ENCODE results near the gene APBA2.

The APBA2 gene

DNA sequence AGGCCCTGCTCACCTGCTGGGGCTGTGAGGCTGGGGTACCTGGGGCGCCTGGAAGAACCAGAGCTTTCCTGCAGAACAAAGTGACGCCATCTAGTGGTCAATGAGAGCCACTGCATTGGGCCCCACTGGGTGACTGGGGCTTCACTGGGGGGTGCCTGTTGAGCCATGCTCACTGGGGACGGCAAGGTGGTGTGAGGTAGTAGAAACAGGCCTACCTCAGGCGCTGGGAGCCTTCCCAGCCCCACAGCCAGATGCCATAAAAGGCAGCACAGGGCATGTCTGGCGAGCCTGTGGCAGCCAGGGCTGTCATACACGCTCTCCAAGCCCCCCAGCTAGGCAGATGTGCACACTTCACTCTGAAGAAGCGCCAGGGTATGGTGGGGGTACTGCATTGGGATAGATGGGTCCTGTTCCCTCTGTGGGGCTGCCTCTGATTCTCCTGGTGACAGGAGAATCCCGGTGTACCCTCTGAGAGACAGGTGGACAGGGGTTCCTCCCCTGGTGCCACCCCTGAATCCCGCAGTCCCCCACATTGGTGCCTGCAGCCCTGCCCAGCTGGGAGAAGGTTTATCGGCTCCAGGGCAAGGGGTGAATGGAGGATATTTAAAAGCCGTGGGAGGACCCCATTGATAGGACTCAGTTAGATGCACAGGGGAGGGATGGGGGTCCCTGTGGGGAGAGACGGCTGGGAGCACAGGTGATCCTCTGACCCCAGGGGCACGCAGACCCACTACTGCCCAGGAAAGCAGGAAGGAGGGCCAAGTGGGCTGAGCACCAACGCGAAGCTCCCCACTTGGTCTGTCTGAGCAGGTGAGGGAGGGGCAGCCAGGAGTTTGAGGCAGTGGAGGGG lies 205.1 kb downstream of the APBA2 start:
- Histone ChIP-seq H3K9ac (ENCODE audit: low read length in 2 of 2) (no peak overlapping the region), H3K9me3 (ENCODE audit: control insufficient read depth in 2 of 2, low read length in 2 of 2) (no peaks in the 10 kb centered on the region), H3K4me3 (ENCODE audit: low read length in 2 of 2) (no peak overlapping the region), H3K27me3 (ENCODE audit: control insufficient read depth in 1 of 2, insufficient read depth in 2 of 2, low read length in 2 of 2) (peaks cover 6% of the 10 kb centered on the region in 2 donors), H3K36me3 (ENCODE audit: control insufficient read depth in 2 of 2, insufficient read depth in 2 of 2, low read length in 2 of 2) (no peaks in the 10 kb centered on the region), H3K27ac (ENCODE audit: low read length) (no peak overlapping the region), H3K4me1 (ENCODE audit: control insufficient read depth, insufficient read depth, low read length) (no peaks in the 10 kb centered on the region)

DNA sequence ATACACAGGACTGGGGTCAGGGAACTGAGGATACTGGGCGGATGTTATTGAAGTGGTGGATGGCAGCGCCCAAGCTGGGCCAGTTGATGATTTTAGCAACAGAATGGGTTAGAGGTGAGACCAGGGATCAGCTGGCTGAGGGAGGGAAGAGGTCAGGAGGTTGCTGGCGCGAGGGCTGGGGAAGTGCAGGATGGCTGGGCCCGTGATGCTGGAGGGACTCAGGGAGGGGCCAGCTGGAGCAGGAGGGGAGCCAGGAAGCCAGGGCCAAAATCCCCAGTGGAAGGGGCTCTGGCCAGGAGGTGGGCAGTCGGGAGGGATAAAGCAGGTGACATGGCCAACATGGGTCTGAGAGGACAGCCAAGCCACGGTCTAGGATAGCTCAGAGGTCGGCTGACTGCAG lies 205.9 kb downstream of the APBA2 start:
- H3K27ac ChIP-seq (ENCODE audit: low read length): no peak overlapping the region
- H3K36me3 ChIP-seq (ENCODE audit: control insufficient read depth in 2 of 2, insufficient read depth in 2 of 2, low read length in 2 of 2): no peaks in the 10 kb centered on the region
- no peaks in the 10 kb centered on the region for H3K4me1 ChIP-seq (ENCODE audit: control insufficient read depth, insufficient read depth, low read length)
- H3K4me3 ChIP-seq (ENCODE audit: low read length in 2 of 2): no peak overlapping the region
- no peak overlapping the region for H3K9ac ChIP-seq (ENCODE audit: low read length in 2 of 2)
- H3K9me3 ChIP-seq (ENCODE audit: control insufficient read depth in 2 of 2, low read length in 2 of 2): no peaks in the 10 kb centered on the region
- peaks cover 5 to 6% of the 10 kb centered on the region in 2 donors for H3K27me3 ChIP-seq (ENCODE audit: control insufficient read depth in 1 of 2, insufficient read depth in 2 of 2, low read length in 2 of 2)

DNA sequence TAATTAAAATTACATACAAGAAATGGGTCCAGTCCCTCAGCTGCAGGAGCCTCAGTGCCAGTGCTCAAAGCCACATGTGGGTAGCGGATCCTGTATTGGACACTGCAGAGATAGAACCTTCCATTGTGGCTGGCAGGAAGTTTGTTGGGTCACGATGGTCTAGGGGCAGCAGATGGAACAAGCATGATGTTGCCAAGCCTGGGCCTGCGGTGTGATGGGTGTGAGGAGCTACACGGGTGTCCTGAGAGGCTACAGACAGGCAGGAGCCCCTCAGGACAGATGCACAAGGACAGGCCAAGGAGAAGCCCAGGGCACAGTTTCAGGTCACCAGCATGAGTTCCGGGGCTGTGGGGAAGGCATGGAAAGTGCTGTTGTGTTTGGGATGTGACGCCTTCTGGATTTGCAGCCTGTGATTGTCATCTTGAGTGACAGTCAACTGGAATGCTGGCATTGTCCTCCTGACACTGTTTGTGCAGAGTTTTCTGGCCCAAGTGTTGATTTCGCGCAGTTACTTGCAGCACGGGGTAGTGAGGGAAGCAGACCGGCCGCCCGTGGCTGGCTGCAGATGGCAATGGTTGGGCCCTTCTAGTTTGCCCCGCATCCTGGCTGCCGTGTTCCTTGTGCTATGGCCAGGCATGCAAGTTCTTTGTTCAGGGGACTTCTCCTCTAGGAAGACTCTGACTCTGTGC lies 206.7 kb downstream of the APBA2 start:
- no peaks in the 10 kb centered on the region for H3K4me1 ChIP-seq (ENCODE audit: control insufficient read depth, insufficient read depth, low read length)
- H3K9me3 ChIP-seq (ENCODE audit: control insufficient read depth in 2 of 2, low read length in 2 of 2): no peaks in the 10 kb centered on the region
- H3K27ac ChIP-seq (ENCODE audit: low read length): no peak overlapping the region
- H3K27me3 ChIP-seq (ENCODE audit: control insufficient read depth in 1 of 2, insufficient read depth in 2 of 2, low read length in 2 of 2): peaks cover 5 to 6% of the 10 kb centered on the region in 2 donors
- no peaks in the 10 kb centered on the region for H3K36me3 ChIP-seq (ENCODE audit: control insufficient read depth in 2 of 2, insufficient read depth in 2 of 2, low read length in 2 of 2)
- H3K9ac ChIP-seq (ENCODE audit: low read length in 2 of 2): no peak overlapping the region
- H3K4me3 ChIP-seq (ENCODE audit: low read length in 2 of 2): no peak overlapping the region

DNA sequence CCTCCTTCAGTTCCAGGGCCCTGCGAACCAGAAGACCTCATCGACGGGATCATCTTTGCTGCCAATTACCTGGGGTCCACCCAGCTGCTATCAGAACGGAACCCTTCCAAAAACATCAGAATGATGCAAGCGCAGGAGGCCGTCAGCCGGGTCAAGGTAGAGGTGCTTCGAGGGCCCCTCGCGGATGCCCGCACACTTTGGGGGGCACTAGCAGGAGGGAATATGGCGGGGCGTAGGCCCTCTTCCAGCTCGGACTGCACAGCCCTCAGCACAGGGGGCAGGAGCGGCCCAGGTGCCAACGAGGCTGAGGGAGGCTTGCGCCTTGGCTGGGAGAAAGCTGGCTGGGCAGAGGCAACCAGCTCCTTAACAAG lies 207.3 kb downstream of the APBA2 start:
- Histone ChIP-seq H3K9me3 (ENCODE audit: control insufficient read depth in 2 of 2, low read length in 2 of 2) (no peaks in the 10 kb centered on the region), H3K27ac (ENCODE audit: low read length) (no peak overlapping the region), H3K27me3 (ENCODE audit: control insufficient read depth in 1 of 2, insufficient read depth in 2 of 2, low read length in 2 of 2) (peaks cover 5 to 6% of the 10 kb centered on the region in 2 donors), H3K9ac (ENCODE audit: low read length in 2 of 2) (no peak overlapping the region), H3K36me3 (ENCODE audit: control insufficient read depth in 2 of 2, insufficient read depth in 2 of 2, low read length in 2 of 2) (no peaks in the 10 kb centered on the region), H3K4me1 (ENCODE audit: control insufficient read depth, insufficient read depth, low read length) (no peaks in the 10 kb centered on the region), H3K4me3 (ENCODE audit: low read length in 2 of 2) (no peak overlapping the region)

DNA sequence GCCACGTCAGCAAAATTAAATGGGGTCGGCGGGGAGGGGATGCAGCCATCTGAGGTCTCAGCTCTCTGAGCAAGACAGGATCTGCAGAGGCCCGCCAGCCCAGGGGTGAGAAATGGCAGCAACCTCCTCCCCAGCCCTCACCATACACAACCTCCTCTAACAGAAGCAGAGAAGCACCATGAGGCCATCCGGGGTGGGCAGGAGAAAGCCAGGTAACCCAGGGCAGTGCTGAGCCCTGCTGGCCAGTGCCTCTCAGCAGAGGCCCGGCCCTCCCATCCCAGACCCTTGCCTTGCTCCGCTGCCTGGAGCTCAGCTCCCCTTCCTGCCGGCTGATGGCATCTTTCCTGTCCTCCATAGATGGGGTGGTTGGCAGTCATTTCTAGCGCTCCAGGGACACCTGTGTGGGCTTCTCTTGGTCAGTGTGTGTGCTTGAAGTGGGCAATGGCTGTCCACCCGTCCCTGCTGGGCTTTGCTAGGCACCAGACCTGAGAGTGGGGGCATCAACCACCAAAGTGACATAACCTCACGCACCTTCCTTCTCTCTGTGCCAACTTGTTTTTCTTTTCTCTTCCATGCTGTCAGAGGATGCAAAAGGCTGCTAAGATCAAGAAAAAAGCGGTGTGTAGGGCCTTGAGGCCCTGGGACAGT lies 208.0 kb downstream of the APBA2 start:
- Histone ChIP-seq H3K36me3 (ENCODE audit: control insufficient read depth in 2 of 2, insufficient read depth in 2 of 2, low read length in 2 of 2) (no peaks in the 10 kb centered on the region), H3K9ac (ENCODE audit: low read length in 2 of 2) (no peak overlapping the region), H3K9me3 (ENCODE audit: control insufficient read depth in 2 of 2, low read length in 2 of 2) (no peaks in the 10 kb centered on the region), H3K27ac (ENCODE audit: low read length) (no peak overlapping the region), H3K4me1 (ENCODE audit: control insufficient read depth, insufficient read depth, low read length) (no peaks in the 10 kb centered on the region), H3K27me3 (ENCODE audit: control insufficient read depth in 1 of 2, insufficient read depth in 2 of 2, low read length in 2 of 2) (peaks cover 5 to 6% of the 10 kb centered on the region in 2 donors), H3K4me3 (ENCODE audit: low read length in 2 of 2) (no peak overlapping the region)

DNA sequence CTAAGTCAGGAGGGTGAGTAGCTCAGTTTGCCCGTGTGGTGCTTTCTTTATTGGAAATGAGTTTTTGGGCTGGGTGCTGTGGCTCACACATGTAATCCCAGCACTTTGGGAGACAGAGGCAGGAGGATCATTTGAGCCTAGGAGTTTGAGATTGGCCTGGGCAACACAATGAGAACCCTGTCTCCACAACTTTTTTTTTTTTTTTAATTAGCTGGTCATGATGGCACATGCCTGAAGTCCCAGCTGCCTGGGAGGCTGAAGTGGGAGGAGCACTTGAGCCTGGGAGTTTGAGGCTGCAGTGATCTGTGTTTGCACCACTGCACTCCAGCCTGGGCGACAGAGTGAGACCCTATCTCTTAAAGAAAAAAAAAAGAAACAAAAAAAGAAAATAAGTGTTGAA lies 208.9 kb downstream of the APBA2 start:
- Histone ChIP-seq H3K27ac (ENCODE audit: low read length) (no peak overlapping the region), H3K36me3 (ENCODE audit: control insufficient read depth in 2 of 2, insufficient read depth in 2 of 2, low read length in 2 of 2) (no peaks in the 10 kb centered on the region), H3K4me3 (ENCODE audit: low read length in 2 of 2) (no peak overlapping the region), H3K27me3 (ENCODE audit: control insufficient read depth in 1 of 2, insufficient read depth in 2 of 2, low read length in 2 of 2) (peaks cover 2 to 6% of the 10 kb centered on the region in 2 donors), H3K4me1 (ENCODE audit: control insufficient read depth, insufficient read depth, low read length) (no peaks in the 10 kb centered on the region), H3K9me3 (ENCODE audit: control insufficient read depth in 2 of 2, low read length in 2 of 2) (no peaks in the 10 kb centered on the region), H3K9ac (ENCODE audit: low read length in 2 of 2) (no peak overlapping the region)

DNA sequence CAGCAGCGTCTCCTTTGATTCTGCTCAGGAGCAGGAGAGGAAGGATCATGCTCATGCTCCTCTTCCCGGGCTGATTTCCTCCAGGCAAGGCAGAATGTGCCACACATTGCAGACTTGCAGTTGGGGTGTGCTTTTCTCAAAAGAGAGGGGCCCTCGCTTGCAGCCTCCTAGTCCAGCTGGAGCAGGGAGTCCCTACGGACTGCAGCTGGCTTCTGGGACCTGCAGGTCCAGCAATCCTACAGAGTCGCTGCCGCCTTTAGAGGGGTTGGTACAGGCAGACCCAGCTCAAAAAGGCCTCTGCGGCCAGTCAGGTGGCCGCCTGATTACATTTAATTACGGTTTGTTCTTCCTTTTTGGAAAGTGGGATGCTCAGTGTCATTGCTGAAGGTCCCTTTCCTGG lies 210.0 kb downstream of the APBA2 start:
- Histone ChIP-seq H3K9me3 (ENCODE audit: control insufficient read depth in 2 of 2, low read length in 2 of 2) (no peaks in the 10 kb centered on the region), H3K4me1 (ENCODE audit: control insufficient read depth, insufficient read depth, low read length) (no peaks in the 10 kb centered on the region), H3K9ac (ENCODE audit: low read length in 2 of 2) (no peak overlapping the region), H3K27ac (ENCODE audit: low read length) (no peak overlapping the region), H3K4me3 (ENCODE audit: low read length in 2 of 2) (no peak overlapping the region), H3K27me3 (ENCODE audit: control insufficient read depth in 1 of 2, insufficient read depth in 2 of 2, low read length in 2 of 2) (no peaks in the 10 kb centered on the region), H3K36me3 (ENCODE audit: control insufficient read depth in 2 of 2, insufficient read depth in 2 of 2, low read length in 2 of 2) (no peaks in the 10 kb centered on the region)

DNA sequence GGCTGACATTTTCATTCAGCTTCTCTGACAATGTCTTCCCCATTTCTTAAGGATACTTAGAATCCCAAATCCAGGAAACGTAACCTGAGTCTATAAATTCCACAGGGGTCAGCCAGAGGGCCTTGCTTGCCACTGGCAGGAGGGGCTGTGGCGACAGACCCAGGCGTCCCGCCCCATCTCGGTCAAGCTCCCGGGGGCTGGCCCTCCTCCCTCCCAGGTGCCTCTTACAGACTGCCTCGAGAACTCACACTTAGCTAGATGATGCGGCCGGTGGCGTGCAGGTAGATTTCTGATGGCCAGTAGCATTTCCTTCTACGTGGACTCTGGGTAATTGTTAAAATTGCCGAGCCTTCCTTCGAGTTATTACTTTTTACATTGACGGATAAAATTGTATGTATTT lies 211.4 kb downstream of the APBA2 start:
- Histone ChIP-seq H3K4me1 (ENCODE audit: control insufficient read depth, insufficient read depth, low read length) (no peaks in the 10 kb centered on the region), H3K27me3 (ENCODE audit: control insufficient read depth in 1 of 2, insufficient read depth in 2 of 2, low read length in 2 of 2) (no peaks in the 10 kb centered on the region), H3K4me3 (ENCODE audit: low read length in 2 of 2) (no peak overlapping the region), H3K9me3 (ENCODE audit: control insufficient read depth in 2 of 2, low read length in 2 of 2) (no peaks in the 10 kb centered on the region), H3K9ac (ENCODE audit: low read length in 2 of 2) (no peak overlapping the region), H3K36me3 (ENCODE audit: control insufficient read depth in 2 of 2, insufficient read depth in 2 of 2, low read length in 2 of 2) (no peaks in the 10 kb centered on the region), H3K27ac (ENCODE audit: low read length) (no peak overlapping the region)

DNA sequence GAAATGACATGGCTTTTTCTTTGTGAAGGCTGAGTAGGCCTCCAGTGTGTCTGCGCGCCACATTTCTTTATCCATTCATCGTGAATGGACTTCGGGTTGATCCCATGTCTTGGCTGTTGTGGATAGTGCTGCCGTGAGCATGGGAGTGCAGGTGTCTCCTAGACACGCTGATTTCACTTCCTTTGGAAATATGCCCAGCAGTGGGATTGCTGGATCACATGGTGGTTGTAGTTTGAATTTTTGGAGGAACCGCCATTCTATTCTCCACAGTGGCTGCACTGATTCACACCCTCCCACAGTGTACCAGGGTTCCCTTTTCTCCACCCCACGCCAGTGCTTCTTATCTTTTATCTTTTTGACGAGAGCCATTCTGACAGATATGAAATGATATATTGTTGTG lies 212.2 kb downstream of the APBA2 start:
- H3K9ac ChIP-seq (ENCODE audit: low read length in 2 of 2): no peak overlapping the region
- no peak overlapping the region for H3K27ac ChIP-seq (ENCODE audit: low read length)
- H3K9me3 ChIP-seq (ENCODE audit: control insufficient read depth in 2 of 2, low read length in 2 of 2): no peaks in the 10 kb centered on the region
- H3K4me3 ChIP-seq (ENCODE audit: low read length in 2 of 2): no peak overlapping the region
- no peaks in the 10 kb centered on the region for H3K4me1 ChIP-seq (ENCODE audit: control insufficient read depth, insufficient read depth, low read length)
- no peaks in the 10 kb centered on the region for H3K27me3 ChIP-seq (ENCODE audit: control insufficient read depth in 1 of 2, insufficient read depth in 2 of 2, low read length in 2 of 2)
- H3K36me3 ChIP-seq (ENCODE audit: control insufficient read depth in 2 of 2, insufficient read depth in 2 of 2, low read length in 2 of 2): no peaks in the 10 kb centered on the region

DNA sequence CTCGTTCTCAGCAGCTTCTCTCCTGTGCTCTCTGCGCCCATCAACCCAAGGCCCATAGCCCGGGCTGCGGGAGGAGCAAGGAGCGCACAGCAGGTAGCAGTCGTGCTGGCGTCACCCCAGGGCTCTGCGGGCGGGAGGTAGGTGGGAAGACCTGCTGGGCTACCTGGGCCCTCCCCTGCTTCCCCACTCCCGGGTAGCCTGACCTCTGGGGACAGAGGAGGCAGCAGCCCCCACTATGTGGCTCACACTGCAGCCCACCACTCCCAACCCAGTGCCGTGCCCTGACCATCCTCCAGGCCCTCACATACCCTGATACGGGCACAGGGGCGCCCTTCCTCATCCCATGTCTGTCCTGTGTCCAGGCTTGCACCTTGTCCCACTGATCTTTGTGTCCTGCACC lies 212.9 kb downstream of the APBA2 start:
- Histone ChIP-seq H3K36me3 (ENCODE audit: control insufficient read depth in 2 of 2, insufficient read depth in 2 of 2, low read length in 2 of 2) (no peaks in the 10 kb centered on the region), H3K27me3 (ENCODE audit: control insufficient read depth in 1 of 2, insufficient read depth in 2 of 2, low read length in 2 of 2) (no peaks in the 10 kb centered on the region), H3K4me1 (ENCODE audit: control insufficient read depth, insufficient read depth, low read length) (peaks cover 5% of the 10 kb centered on the region), H3K27ac (ENCODE audit: low read length) (no peak overlapping the region), H3K9me3 (ENCODE audit: control insufficient read depth in 2 of 2, low read length in 2 of 2) (no peaks in the 10 kb centered on the region), H3K9ac (ENCODE audit: low read length in 2 of 2) (no peak overlapping the region), H3K4me3 (ENCODE audit: low read length in 2 of 2) (no peak overlapping the region)
